ENCODE data around the gene NAPA.
A peak's percentile ranks its signal among the peaks of the same experiment; 100 is the strongest.
"Not testable (repeated sequence)": the region's sequence is repeated elsewhere in the genome, so short reads cannot be mapped to it uniquely, and the experiment has no call there.

Gene NAPA

GRCh38 chr19:47486220-47486619 lies 28.6 kb downstream of the NAPA start:
- DNase-seq (ENCODE audit: low read depth): not testable (repeated sequence)

- no peak for DNase-seq (ENCODE audit: low read depth)
Measured at GRCh38 chr19:47485210-47485609, 29.7 kb downstream of the NAPA start.

- peak; percentile 77 for DNase-seq (ENCODE audit: low read depth)
Measured at GRCh38 chr19:47483800-47484690, 30.8 kb downstream of the NAPA start, which contains the start of gene KPTN. KPTN (minus strand) TSS chr19:47484219; CDS start chr19:47484160, 59 bp downstream.

DNA sequence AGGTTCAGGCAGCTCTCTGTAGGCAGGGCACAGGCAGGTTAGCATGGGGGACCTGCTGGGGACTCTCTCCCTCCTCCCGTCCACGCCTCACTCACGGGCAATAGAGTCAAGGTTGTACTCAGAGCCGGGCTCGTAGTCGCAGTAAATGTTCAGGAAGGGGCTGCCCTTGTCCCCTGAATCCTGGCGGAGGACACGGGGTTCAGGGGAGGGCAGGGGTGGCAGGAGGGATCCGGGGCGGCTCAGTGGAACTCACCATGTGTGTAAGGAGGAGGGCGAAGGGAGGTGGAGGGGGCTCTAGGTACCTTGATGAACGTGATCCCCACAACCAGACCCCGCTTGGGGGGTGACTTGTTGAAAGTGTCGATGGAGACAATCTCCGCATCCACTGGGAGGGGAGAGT lies 31.7 kb downstream of the NAPA start:
- DNase-seq (ENCODE audit: low read depth): no peak

GRCh38 chr19:47481460-47482052 lies 33.3 kb downstream of the NAPA start:
- DNase-seq (ENCODE audit: low read depth): no peak

DNA sequence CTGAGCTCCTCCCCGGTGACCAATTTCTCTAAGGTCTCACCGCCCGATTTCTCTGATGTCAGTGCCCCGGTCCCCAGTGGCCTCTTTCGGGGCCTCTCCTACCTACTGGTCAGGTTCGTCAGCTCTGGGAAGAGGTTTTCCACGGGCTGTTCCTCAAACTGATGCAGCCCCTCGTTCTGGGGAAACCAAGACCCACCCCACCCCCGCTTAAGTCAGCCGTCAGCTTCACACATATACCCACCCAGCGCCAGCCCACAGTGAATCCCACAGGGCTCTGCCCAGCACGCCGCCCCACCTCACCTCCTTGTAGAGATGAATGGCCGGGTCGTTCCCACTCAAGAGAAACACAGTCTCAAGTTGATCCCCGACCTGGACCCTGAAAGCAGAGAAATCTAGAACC lies 34.2 kb downstream of the NAPA start:
- no peak for DNase-seq (ENCODE audit: low read depth)

- no peak for DNase-seq (ENCODE audit: low read depth)
Measured at GRCh38 chr19:47479701-47480503, 35.0 kb downstream of the NAPA start.

DNA sequence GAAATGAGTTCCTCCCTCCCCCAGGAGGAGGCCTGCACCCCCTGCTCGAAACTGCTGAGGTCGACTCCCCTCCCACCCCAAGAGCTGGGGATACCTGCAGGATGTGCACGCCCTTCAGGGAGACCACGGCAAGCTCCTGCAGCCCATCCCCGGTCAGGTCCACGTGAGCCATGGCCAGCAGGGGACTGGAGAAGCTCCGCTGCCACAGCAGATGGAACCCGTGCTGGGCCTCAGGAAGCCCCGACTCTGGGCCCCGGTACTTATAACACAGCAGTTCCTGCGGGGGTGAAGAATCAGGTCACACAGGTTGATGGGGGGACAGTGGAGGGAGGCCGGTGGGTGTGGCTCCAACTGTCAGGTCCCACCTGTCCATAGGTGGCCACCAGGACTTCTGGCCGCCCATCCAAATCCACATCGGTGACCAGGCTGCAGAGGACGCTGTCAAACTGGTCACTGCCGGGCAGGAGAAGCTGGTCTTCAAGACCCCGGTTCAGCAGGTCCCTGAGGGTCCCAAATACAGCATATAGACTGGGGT lies 38.4 kb downstream of the NAPA start:
- DNase-seq (ENCODE audit: low read depth): no peak

DNA sequence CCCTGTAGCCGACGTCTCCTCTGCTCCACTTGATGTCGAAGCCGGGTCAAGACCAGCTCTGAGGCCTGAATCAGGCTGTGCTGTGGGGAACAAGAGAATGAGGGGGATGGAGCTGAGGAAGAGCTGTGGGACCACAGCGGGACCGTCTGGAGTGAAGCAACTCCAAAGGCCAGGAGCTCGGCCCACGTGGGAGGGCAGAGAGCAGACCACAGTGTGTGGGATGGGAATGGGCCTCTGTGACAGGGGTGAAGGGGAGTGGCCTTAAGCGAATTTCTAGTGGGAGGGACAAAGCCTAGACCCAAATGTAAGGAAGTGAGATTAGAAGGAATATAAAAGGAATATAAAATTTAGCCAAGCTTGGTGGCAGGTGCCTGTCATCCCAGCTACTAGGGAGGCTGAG lies 39.4 kb downstream of the NAPA start:
- DNase-seq (ENCODE audit: low read depth): no peak

DNA sequence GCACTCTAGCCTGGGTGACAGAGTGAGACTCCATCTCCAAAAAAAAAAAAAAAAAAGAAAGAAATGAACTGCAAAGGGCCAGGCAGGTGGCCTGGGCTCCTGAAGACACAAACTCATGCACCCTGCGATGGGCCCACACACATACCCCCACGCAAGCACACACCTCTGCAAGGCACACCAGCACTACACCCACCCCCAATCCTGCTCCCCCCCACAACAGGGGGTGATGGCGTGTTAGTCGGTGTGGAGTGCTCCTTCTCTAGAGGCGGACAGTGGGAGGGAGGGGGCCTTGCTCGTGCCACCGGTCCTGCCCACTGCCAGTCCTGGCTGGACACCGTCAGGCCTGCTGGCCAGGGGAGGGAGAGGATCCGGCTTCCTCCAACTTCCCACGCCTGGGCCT lies 41.5 kb downstream of the NAPA start:
- DNase-seq (ENCODE audit: low read depth): no peak

GRCh38 chr19:47471733-47472457 lies 43.0 kb downstream of the NAPA start, which contains the start of gene SLC8A2:
SLC8A2 (minus strand) TSS chr19:47471893; CDS start chr19:47466403, 5,490 bp downstream.
- peak; percentile 17 for DNase-seq (ENCODE audit: low read depth)

GRCh38 chr19:47471381-47471732 lies 43.5 kb downstream of the NAPA start:
- no peak for DNase-seq (ENCODE audit: low read depth)

- no peak for DNase-seq (ENCODE audit: low read depth)
Measured at GRCh38 chr19:47470447-47471195, 44.2 kb downstream of the NAPA start.

GRCh38 chr19:47469719-47470118 lies 45.1 kb downstream of the NAPA start:
- DNase-seq (ENCODE audit: low read depth): no peak

DNA sequence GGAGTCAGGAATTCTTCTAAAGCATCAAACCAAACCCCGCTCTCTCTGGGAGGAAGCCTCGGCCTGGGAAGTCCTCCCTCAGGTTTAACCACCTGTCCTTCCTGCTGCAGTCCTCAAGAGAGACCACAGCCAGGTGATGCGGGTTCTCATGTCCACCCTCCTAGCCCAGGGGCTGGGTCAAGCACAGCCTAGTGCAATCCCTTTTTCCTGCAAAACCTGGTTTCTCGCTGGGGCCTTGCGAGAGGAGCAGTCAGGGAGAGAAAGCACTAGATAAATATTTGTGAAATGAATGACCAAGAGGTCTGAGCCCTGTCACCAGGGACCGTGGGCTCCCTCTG lies 45.5 kb downstream of the NAPA start:
- DNase-seq (ENCODE audit: low read depth): no peak

GRCh38 chr19:47467914-47468313 lies 46.9 kb downstream of the NAPA start:
- DNase-seq (ENCODE audit: low read depth): no peak

- DNase-seq (ENCODE audit: low read depth): no peak
Measured at GRCh38 chr19:47465957-47466356, 48.9 kb downstream of the NAPA start.

GRCh38 chr19:47464675-47465419 lies 50.0 kb downstream of the NAPA start:
- DNase-seq (ENCODE audit: low read depth): no peak

- no peak for DNase-seq (ENCODE audit: low read depth)
Measured at GRCh38 chr19:47461876-47462275, 53.0 kb downstream of the NAPA start.

DNA sequence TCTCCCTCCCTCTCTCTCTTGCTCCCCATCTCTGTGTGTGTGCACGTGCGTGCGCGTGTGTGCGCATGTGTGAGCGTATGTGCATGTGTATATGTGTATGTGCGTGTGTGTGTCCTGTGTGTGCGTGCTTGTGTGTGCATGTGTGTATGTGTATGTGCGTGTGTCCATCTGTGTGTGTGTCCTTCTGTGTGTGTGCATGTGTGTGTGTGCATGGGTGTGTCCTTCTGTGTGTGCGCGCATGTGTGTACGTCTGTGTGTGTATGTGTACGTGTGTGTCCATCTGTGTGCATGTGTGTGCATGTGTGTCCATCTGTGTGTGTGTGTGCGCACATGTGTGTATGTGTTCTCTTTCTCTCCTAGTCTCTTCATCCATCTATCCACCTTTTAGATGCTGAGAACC lies 55.4 kb downstream of the NAPA start:
- DNase-seq (ENCODE audit: low read depth): no peak

Data from stimulated activated CD8-positive, alpha-beta memory T cell treated with anti-CD3 and anti-CD28 coated beads, Interleukin-7, amount 100 ng/mL, for 24 hours (primary cell).